Measurements from ENCODE around the gene SPOCD1.

DNA sequence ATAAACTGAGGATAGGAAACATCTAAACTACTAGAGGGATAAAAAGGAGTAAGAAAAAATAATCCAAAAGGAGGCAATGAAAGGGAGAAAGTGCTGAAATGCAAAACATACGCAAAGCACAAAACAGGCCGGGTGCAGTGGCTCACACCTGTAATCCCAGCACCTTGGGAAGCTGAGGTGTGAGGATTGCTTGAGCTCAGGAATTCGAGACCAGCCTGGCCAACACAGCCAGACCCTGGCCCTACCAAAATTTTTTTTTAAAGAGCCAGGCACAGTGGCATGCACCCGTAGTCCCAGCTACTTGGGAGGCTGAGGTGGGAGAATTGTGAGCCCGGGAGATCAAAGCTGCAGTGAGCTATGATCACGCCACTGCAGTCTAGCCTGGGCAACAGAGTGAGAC is 10.5 kb downstream of the SPOCD1 start:
- TF ChIP-seq, protein P1, sequence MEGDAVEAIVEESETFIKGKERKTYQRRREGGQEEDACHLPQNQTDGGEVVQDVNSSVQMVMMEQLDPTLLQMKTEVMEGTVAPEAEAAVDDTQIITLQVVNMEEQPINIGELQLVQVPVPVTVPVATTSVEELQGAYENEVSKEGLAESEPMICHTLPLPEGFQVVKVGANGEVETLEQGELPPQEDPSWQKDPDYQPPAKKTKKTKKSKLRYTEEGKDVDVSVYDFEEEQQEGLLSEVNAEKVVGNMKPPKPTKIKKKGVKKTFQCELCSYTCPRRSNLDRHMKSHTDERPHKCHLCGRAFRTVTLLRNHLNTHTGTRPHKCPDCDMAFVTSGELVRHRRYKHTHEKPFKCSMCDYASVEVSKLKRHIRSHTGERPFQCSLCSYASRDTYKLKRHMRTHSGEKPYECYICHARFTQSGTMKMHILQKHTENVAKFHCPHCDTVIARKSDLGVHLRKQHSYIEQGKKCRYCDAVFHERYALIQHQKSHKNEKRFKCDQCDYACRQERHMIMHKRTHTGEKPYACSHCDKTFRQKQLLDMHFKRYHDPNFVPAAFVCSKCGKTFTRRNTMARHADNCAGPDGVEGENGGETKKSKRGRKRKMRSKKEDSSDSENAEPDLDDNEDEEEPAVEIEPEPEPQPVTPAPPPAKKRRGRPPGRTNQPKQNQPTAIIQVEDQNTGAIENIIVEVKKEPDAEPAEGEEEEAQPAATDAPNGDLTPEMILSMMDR (IDR thresholded peaks at IDR 0.05), result no peak
- TF ChIP-seq POLR2A (IDR thresholded peaks at IDR 0.05) (no peak), POLR2AphosphoS5 (IDR thresholded peaks at IDR 0.05) (no peak)
